CD4-positive, alpha-beta T cell (primary cell): ENCODE results near the gene HEY2. TPM values are rescaled to one million over a fixed set of nuclear protein-coding genes. Genes with fewer than 3 reads are reported as not detected.
"Not testable (repeated sequence)": the region's sequence is repeated elsewhere in the genome, so short reads cannot be mapped to it uniquely, and the experiment has no call there.

Experiments used
- ATAC-seq: fragments of 200-7000 bp; cut with Tn5 transposase; one replicate; pipeline ENCODE4 v1.10.0; 2022; ENCODE audit warnings: mild to moderate bottlenecking; ENCODE audit not compliant: poor library complexity
- CTCF ChIA-PET: fragments of 350-600 bp; sonication (Branson Sonifier 250); formaldehyde crosslinking; loops from one replicate; lab custom pipeline; 2021; ENCODE audit warnings: antibody characterized with exemption, inconsistent platforms; lab: Charles Lee
- POLR2A ChIA-PET: fragments of 350-600 bp; sonication (Branson Sonifier 250); formaldehyde crosslinking; loops from one replicate; lab custom pipeline; 2021; ENCODE audit warnings: antibody characterized with exemption, inconsistent platforms; lab: Charles Lee
- DNase-seq, 14 experiments: peaks; one replicate each; pipeline ENCODE4 v3.0.0-alpha.2; 2013 to 2020; ENCODE audit warnings: mixed read lengths in 2 of 14
- H3K27ac ChIP-seq, 2 donors: one replicate each; pipeline versions ENCODE4 v1.5.1 to v1.7.0; 2013; ENCODE audit warnings: low read length in 2 of 2, low read depth in 1 of 2, mild to moderate bottlenecking in 1 of 2
- H3K27me3 ChIP-seq, 2 experiments: 1 replicate in 1 of 2; 2 replicates in 1 of 2; pipeline versions ENCODE4 v1.6.1 to v1.7.0; 2013; ENCODE audit warnings: low read length in 2 of 2, control low read depth in 1 of 2, mild to moderate bottlenecking in 1 of 2, moderate library complexity in 1 of 2; ENCODE audit not compliant: insufficient read depth in 2 of 2, control insufficient read depth in 1 of 2
- H3K36me3 ChIP-seq: one replicate; pipeline ENCODE4 v1.6.1; 2013; ENCODE audit warnings: low read length, control low read depth; ENCODE audit not compliant: insufficient read depth
- H3K4me1 ChIP-seq: one replicate; pipeline ENCODE4 v1.6.1; 2013; ENCODE audit warnings: low read length, control low read depth; ENCODE audit not compliant: insufficient read depth
- H3K4me3 ChIP-seq: one replicate; pipeline ENCODE4 v1.5.1; 2013; ENCODE audit warnings: mild to moderate bottlenecking, low read length, moderate library complexity
- H3K9me3 ChIP-seq, 2 experiments: 1 replicate in 1 of 2; 2 replicates in 1 of 2; pipeline versions ENCODE4 v1.6.1 to v1.7.0; 2013; ENCODE audit warnings: low read length in 2 of 2, mild to moderate bottlenecking in 2 of 2, control low read depth in 1 of 2, moderate library complexity in 1 of 2; ENCODE audit not compliant: control insufficient read depth in 1 of 2, insufficient read depth in 1 of 2
- H3K27ac Mint-ChIP-seq: one replicate; pipeline ENCODE4 v1.8.0; 2020; ENCODE audit warnings: mixed read lengths
- H3K27me3 Mint-ChIP-seq: one replicate; pipeline ENCODE4 v1.8.0; 2021; ENCODE audit warnings: mixed read lengths
- H3K36me3 Mint-ChIP-seq: one replicate; pipeline ENCODE4 v1.8.0; 2021; ENCODE audit warnings: low read depth, mixed read lengths
- H3K4me1 Mint-ChIP-seq: one replicate; pipeline ENCODE4 v1.8.0; 2021; ENCODE audit warnings: low read depth, mixed read lengths
- H3K4me3 Mint-ChIP-seq: one replicate; pipeline ENCODE4 v1.8.0; 2020; ENCODE audit warnings: mild to moderate bottlenecking, mixed read lengths
- H3K9me3 Mint-ChIP-seq: one replicate; pipeline ENCODE4 v1.8.0; 2020; ENCODE audit warnings: mixed read lengths
- intact Hi-C, 2 experiments: fragments of 100-400 bp; cut with DNase I in 1 of 2; cut with micrococcal nuclease in 1 of 2; formaldehyde crosslinking; loops; one replicate each; pipeline versions ENCODE4 v1.15.1 to v1.9.0; 2023 to 2025; cut with DNase I, micrococcal nuclease
- total RNA-seq, 174 experiments: library from RNA in 2 of 174; stranded (reverse) in 2 of 174; gene quantifications; one replicate each; pipeline ENCODE4 v1.2.3 and lab custom pipeline; 2021 to 2026
- TF ChIP-seq, protein P1 (sequence below): fragments of 200-600 bp; IDR thresholded peaks from one replicate; pipeline ENCODE4 v1.8.0; 2022; ENCODE audit warnings: antibody characterized with exemption, mild to moderate bottlenecking

Gene HEY2
- total RNA-seq, 2 experiments from 2014 or later: 0.08 to 0.30 TPM

DNA sequence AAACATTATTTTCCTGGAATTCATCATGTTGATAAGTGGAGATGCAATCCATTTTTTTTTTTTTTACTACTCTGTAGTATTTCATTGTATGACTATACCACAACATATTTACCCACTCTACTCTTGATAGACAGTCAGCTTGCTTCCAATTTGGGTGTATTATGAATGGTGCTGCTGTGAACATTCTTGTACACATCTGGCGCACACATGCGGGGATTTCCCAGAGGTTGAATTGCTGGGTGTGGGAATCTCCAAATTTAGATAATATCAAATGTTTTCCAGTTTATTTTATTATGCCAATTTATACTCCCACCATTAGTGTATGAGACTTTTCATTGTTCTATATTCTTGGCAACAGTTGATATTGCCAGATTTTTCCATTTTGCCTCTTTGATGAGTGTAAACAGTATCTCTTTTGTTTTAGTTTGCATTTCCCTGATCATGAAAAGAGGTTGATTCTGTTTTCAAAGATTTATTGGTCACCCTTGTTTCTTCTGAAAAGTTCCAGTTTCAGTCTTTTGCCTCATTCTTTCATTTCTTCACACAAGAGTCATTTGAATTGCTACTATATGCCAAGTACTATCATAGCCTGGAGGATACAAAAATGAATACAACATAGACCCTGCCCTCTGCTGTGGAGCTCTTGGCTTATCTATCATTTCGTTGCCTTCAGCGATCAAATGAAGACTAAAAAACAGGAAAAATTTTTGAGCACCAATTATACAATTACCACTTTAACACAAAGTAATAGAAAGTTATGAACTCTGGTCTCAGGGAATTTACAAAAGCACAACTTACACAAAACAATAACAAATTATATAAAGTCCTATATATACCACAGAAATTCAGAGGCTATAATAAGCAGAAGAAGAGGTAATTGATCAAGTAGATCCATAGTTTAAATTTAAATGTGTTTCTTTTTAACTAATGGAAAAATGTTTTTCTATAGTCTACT is 24.2 kb downstream of the HEY2 start:
- Mint-ChIP-seq H3K36me3 (no peaks in the 10 kb centered on the region), H3K4me3 (no peak overlapping the region), H3K27me3 (peaks cover 4% of the 10 kb centered on the region), H3K27ac (no peak overlapping the region), H3K9me3 (no peaks in the 10 kb centered on the region), H3K4me1 (peaks cover 7% of the 10 kb centered on the region)
- no peaks in the 10 kb centered on the region for H3K9me3 ChIP-seq
- intact Hi-C loops: no loop called here
- ChIA-PET POLR2A (no interaction called here), CTCF (no interaction called here)
- H3K27ac ChIP-seq: no peak overlapping the region
- ATAC-seq (no peak), DNase-seq (no peak)
- TF ChIP-seq, protein P1, sequence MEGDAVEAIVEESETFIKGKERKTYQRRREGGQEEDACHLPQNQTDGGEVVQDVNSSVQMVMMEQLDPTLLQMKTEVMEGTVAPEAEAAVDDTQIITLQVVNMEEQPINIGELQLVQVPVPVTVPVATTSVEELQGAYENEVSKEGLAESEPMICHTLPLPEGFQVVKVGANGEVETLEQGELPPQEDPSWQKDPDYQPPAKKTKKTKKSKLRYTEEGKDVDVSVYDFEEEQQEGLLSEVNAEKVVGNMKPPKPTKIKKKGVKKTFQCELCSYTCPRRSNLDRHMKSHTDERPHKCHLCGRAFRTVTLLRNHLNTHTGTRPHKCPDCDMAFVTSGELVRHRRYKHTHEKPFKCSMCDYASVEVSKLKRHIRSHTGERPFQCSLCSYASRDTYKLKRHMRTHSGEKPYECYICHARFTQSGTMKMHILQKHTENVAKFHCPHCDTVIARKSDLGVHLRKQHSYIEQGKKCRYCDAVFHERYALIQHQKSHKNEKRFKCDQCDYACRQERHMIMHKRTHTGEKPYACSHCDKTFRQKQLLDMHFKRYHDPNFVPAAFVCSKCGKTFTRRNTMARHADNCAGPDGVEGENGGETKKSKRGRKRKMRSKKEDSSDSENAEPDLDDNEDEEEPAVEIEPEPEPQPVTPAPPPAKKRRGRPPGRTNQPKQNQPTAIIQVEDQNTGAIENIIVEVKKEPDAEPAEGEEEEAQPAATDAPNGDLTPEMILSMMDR: no peak
- H3K36me3 ChIP-seq: no peaks in the 10 kb centered on the region
- no peaks in the 10 kb centered on the region for H3K4me1 ChIP-seq
- no peaks in the 10 kb centered on the region for H3K27me3 ChIP-seq
- no peak overlapping the region for H3K4me3 ChIP-seq

DNA sequence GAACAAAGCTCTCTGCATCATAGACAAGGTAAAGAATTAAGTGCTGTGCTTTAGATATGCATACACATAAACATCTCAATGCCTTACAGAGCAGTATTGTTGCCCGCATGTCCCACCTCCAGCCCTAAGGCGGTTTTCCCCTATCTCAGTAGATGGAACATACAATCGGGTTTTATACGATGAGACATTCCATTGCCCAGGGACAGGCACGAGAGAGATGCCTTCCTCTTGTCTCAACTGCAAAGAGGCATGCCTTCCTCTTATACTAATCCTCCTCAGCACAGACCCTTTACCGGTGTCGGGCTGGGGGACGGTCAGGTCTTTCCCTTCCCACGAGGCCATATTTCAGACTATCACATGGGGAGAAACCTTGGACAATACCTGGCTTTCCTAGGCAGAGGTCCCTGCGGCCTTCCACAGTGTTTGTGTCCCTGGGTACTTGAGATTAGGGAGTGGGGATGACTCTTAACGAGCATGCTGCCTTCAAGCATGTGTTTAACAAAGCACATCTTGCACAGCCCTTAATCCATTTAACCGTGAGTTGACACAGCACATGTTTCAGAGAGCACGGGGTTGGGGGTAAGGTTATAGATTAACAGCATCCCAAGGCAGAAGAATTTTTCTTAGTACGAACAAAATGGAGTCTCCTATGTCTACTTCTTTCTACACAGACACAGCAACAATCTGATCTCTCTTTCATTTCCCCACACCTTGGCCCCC is 26.8 kb downstream of the HEY2 start:
- not testable (repeated sequence) for H3K9me3 Mint-ChIP-seq, H3K4me1 ChIP-seq, H3K27ac Mint-ChIP-seq, H3K9me3 ChIP-seq, H3K27ac ChIP-seq, ATAC-seq, H3K27me3 ChIP-seq, H3K27me3 Mint-ChIP-seq, DNase-seq, H3K4me3 ChIP-seq, H3K36me3 Mint-ChIP-seq, H3K36me3 ChIP-seq, H3K4me3 Mint-ChIP-seq, H3K4me1 Mint-ChIP-seq
- ChIA-PET CTCF (interaction anchor here (0.7 to 1.5 kb wide), 2 partner anchors 11 to 23 kb away, joined by 3 to 4 read pairs; no protein-coding TSS in a partner anchor), POLR2A (interaction anchor here (1.1 kb wide), 1 partner anchor 14 kb away, joined by 5 read pairs; the partner anchor contains the start of gene NCOA7)
- intact Hi-C loops: loop anchor here in 1 of 2 experiments (5.0 kb wide), 1 partner anchor 34 kb away; no protein-coding TSS in a partner anchor

DNA sequence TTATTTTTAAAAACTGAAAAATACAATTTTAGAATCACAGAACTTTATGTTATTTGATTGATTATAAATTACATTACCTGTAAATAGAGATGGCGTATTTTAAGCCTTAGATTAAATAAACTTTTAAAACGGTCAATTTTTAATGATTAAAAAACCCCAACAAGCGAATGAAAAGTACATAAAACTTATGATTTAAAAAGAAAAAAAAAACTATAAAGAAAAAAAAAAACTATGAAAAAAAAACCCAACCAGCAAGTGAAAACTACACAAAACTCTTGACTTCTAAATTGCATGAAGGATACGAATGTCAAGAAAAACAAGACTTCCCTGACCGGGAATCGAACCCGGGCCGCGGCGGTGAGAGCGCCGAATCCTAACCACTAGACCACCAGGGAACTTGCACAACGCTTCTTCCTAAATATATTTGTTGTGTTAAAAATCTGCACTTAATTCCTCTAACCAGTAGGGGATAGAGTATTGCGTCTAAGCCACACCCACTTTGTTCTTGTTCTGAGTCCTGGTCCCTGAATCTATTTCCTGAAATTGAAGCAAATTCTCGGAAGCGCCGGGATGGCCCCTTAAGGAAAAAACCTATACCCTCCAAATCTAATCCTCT is 30.6 kb downstream of the HEY2 start:
- Histone ChIP-seq H3K27ac (peak overlapping the region; percentile 88 to 93), H3K4me3 (peak overlapping the region; percentile 76), H3K4me1 (peaks cover 3% of the 10 kb centered on the region), H3K36me3 (no peaks in the 10 kb centered on the region), H3K9me3 (no peaks in the 10 kb centered on the region), H3K27me3 (no peaks in the 10 kb centered on the region)
- no peaks in the 10 kb centered on the region for H3K27me3 Mint-ChIP-seq
- peak; percentile 72 to 96 (median 82) for DNase-seq
- H3K27ac Mint-ChIP-seq: no peak overlapping the region
- peaks cover 13% of the 10 kb centered on the region for H3K4me1 Mint-ChIP-seq
- POLR2A ChIA-PET: interaction anchor here (1.1 to 4.4 kb wide), 20 partner anchors 10 to 1703 kb away, joined by 3 to 528 read pairs (median 7); partner anchors contain the start of genes HEY2, HINT3, NCOA7 and RNF146
- no peak overlapping the region for H3K4me3 Mint-ChIP-seq
- CTCF ChIA-PET: interaction anchor here (0.6 to 4.2 kb wide), 5 partner anchors 11 to 194 kb away, joined by 3 to 72 read pairs (median 8); partner anchors contain the start of genes HINT3 and NCOA7
- ATAC-seq: peak; percentile 76
- intact Hi-C loops: loop anchor here (1.0 to 10.0 kb wide), 5 partner anchors 11 to 1485 kb away; partner anchors contain the start of genes HINT3 (in 1 of the 2) and RNF146 (in 1 of the 2)
- H3K36me3 Mint-ChIP-seq: no peaks in the 10 kb centered on the region
- no peaks in the 10 kb centered on the region for H3K9me3 Mint-ChIP-seq
- TF ChIP-seq, protein P1: no peak
